Upper lobe of left lung (tissue), 4 donors: ENCODE data around the gene THBD.

Experiments used
- EP300 ChIP-seq, 4 donors: sonication (generic); formaldehyde crosslinking; IDR thresholded peaks; one replicate each; pipeline ENCODE4 v1.5.1; 2017; ENCODE audit warnings: antibody characterized with exemption in 4 of 4, control low read depth in 2 of 4
- POLR2A ChIP-seq, 4 donors: fragments of 450-650 bp; IDR thresholded peaks; one replicate each; pipeline ENCODE4 v1.5.1; 2016 to 2017; ENCODE audit warnings: antibody characterized with exemption in 4 of 4, mild to moderate bottlenecking in 2 of 4
- POLR2AphosphoS5 ChIP-seq, 2 donors: sonication (generic); formaldehyde crosslinking; IDR thresholded peaks; one replicate each; pipeline ENCODE4 v1.5.1; 2017; ENCODE audit warnings: antibody characterized with exemption in 2 of 2
- TF ChIP-seq, protein P1 (sequence below), 6 experiments: fragments of 450-650 bp in 4 of 6; fragments of 200-600 bp in 2 of 6; sonication (generic) in 2 of 6; IDR thresholded peaks; one replicate each; pipeline ENCODE4 v1.5.1; 2016 to 2019; ENCODE audit warnings: antibody characterized with exemption in 6 of 6

DNA sequence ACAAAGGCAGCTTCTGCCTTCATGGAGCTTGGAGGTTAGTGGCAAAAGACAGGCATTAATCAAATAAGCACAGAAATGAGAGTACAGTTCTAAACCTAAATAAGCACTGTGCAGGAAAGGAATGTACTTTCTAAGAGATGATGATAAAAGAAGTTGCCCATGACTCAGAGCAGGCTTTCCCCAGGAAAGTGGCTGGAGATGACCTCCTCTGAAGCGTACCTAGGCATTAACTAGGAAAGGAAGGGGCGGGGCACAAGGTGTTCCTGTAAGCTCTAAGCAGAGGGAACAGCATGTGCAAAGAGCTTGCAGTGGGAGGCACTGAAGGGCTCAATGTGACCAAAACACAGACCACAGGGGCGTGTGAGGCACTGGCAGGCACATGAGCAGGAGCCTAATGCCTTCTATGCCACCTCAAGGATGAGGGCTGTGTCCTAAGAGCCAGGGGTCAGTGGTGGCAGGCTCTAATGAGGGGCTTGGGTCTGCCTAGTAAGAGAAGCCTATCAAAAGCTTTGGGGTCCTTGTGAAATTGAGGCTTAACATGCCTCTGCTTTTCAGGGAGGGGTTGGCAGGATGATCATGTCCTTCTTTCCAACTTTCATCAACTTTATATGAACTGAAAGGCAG lies 9.5 kb downstream of the THBD start:
- no peak for TF ChIP-seq POLR2AphosphoS5 (IDR thresholded peaks at IDR 0.05)
- no peak for TF ChIP-seq POLR2A (IDR thresholded peaks at IDR 0.05)
- TF ChIP-seq, protein P1, sequence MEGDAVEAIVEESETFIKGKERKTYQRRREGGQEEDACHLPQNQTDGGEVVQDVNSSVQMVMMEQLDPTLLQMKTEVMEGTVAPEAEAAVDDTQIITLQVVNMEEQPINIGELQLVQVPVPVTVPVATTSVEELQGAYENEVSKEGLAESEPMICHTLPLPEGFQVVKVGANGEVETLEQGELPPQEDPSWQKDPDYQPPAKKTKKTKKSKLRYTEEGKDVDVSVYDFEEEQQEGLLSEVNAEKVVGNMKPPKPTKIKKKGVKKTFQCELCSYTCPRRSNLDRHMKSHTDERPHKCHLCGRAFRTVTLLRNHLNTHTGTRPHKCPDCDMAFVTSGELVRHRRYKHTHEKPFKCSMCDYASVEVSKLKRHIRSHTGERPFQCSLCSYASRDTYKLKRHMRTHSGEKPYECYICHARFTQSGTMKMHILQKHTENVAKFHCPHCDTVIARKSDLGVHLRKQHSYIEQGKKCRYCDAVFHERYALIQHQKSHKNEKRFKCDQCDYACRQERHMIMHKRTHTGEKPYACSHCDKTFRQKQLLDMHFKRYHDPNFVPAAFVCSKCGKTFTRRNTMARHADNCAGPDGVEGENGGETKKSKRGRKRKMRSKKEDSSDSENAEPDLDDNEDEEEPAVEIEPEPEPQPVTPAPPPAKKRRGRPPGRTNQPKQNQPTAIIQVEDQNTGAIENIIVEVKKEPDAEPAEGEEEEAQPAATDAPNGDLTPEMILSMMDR (IDR thresholded peaks at IDR 0.05): no peak
- TF ChIP-seq EP300 (IDR thresholded peaks at IDR 0.05): no peak
